Measurements from ENCODE around the gene IFI27L2.

GRCh38 chr14:94139006-94139405 lies 9.6 kb upstream of the IFI27L2 start:
- no peak for TF ChIP-seq CTCF (IDR thresholded peaks at IDR 0.05)
- TF ChIP-seq POLR2A (IDR thresholded peaks at IDR 0.05): no peak

Data from vagina (tissue), 2 donors.